Kidney epithelial cell (primary cell): ENCODE data around the gene KCNG1. TPM values are rescaled to one million over a fixed set of nuclear protein-coding genes. Genes with fewer than 3 reads are reported as not detected.

Source experiments
- DNase-seq: peaks from one replicate; pipeline ENCODE4 v3.0.0-alpha.2; 2010; ENCODE audit warnings: low read depth
- H3K27me3 ChIP-seq: 2 replicates; pipeline ENCODE4 v1.6.0; 2011; ENCODE audit warnings: low read length; ENCODE audit not compliant: control insufficient read depth, insufficient read depth
- H3K36me3 ChIP-seq: 2 replicates; pipeline ENCODE4 v1.5.1; 2011; ENCODE audit warnings: low read length; ENCODE audit not compliant: control insufficient read depth, insufficient read depth
- H3K4me3 ChIP-seq: 2 replicates; pipeline ENCODE4 v1.5.1; 2011; ENCODE audit warnings: low read depth, mild to moderate bottlenecking, control low read depth, low read length
- CTCF ChIP-seq: IDR thresholded peaks from 2 replicates; pipeline ENCODE4 v1.5.1; 2011; ENCODE audit warnings: mild to moderate bottlenecking, moderate library complexity, low read length, control low read depth, inconsistent platforms; ENCODE audit not compliant: insufficient read depth, poor library complexity, severe bottlenecking
- total RNA-seq: library from RNA; depleted of rRNA; stranded (reverse); fragments of >200 nt; gene quantifications from 2 replicates; pipeline ENCODE4 v1.2.3, GENCODE V29; 2015

KCNG1 gene
- total RNA-seq, 1 donor from 2014 or later = 50.8 TPM

GRCh38 chr20:50992733-50993457, 30.0 kb downstream of the KCNG1 start:
- DNase-seq = no peak
- TF ChIP-seq CTCF = peak; percentile 63
- H3K36me3 ChIP-seq = no peaks in the 10 kb centered on the region
- H3K4me3 ChIP-seq = no peak overlapping the region
- no peaks in the 10 kb centered on the region for H3K27me3 ChIP-seq

DNA sequence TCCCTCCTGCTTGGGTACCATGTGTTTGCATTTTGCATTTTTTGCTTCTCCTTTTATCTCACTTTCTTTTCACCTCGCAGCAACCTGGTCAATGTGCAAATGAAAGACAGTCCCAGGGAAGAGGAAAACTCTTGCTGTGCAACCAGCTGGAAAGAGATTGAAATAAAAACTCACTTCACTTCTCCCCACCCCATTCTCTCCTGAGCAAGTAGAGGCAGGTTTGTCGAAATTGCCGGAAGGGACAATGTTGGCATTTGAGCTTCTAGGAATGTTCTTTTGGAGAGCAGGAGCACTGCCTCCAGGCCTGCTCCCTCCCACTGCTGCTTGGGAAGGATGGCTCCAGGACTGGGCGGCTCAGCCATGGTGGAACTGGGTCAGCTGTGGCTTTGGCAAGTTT, 30.6 kb downstream of the KCNG1 start:
- no peaks in the 10 kb centered on the region for H3K27me3 ChIP-seq
- TF ChIP-seq CTCF = no peak
- DNase-seq = no peak
- no peak overlapping the region for H3K4me3 ChIP-seq
- no peaks in the 10 kb centered on the region for H3K36me3 ChIP-seq

DNA sequence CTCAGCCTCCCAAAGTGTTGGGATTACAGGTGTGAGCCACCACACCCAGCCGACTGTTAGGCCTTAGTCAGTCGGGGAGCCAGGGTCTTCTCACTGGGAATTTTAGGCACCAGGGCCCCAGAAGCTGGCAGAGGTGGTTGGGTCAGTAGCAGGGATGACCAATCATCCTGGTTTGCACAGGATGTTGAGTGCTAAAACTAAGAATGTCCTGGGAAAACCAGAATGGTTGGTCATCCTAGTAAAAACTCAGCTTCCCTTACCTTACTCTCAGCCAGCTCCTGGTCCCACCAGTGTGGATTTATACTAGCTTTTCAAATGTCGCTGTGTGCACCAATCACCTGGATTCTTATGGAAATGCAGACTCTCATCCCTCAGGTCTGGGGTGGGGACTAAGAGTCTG, 31.8 kb downstream of the KCNG1 start:
- Histone ChIP-seq H3K27me3 (no peaks in the 10 kb centered on the region), H3K4me3 (no peak overlapping the region), H3K36me3 (no peaks in the 10 kb centered on the region)
- TF ChIP-seq CTCF = no peak
- no peak for DNase-seq

DNA sequence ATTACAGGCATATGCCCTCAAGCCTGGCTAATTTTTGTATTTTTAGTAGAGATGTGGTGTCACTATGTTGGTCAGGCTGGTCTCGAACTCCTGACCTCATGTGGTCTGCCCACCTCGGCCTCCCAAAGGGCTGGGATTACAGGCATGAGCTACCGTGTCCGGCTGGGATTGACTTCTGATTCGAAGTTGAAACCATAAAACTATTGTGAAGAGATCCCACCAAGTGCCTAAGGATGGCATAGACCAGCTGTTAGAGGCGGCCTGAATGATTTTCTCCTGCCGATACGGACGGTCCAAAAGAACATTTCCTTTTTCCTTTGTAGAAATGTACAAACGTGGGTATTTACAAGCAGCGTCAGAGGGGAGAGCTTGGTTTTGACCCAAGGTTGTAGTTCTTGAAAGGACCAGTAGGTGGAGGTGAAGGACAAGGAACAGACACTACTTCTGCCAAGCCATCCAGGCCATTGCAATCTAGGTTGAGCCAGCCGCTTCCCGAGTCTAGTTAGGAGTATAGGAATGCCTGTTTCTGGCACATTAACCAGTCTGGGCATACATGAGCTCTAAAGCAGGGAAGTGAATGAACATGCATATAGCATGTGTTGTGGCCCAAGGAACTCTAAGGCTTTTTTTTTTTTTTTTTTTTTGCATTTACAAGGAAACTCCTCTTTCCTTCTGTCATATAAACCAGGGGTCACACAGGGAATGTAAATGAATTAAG, 35.3 kb downstream of the KCNG1 start:
- peak; percentile 76 for TF ChIP-seq CTCF
- Histone ChIP-seq H3K27me3 (no peaks in the 10 kb centered on the region), H3K36me3 (no peaks in the 10 kb centered on the region), H3K4me3 (no peak overlapping the region)
- no peak for DNase-seq

DNA sequence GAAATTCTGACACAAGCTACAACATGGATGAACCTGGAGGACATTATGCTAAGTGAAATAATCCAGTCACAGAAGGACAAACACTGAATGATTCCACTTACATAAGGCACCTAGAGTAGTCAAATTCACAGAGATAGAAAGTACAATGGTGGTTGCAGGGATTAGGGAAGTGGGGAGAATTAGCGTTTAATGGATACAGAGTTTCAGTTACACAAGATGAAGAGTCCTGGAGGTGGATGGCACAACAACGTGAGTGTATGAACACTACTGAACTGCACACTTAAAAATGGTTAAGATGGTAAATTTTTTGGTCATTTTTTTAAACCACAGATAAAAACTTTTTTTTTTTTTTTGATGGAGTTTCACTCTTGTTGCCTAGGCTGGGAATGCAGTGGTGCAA, 39.6 kb downstream of the KCNG1 start:
- no peaks in the 10 kb centered on the region for H3K27me3 ChIP-seq
- TF ChIP-seq CTCF = no peak
- no peaks in the 10 kb centered on the region for H3K36me3 ChIP-seq
- H3K4me3 ChIP-seq = no peak overlapping the region
- no peak for DNase-seq
